HCT116 (cell line): Measurements from ENCODE around the gene CAMSAP1.

Experiments
- CTCF ChIP-seq, 3 experiments: fragments of 200-600 bp in 1 of 3; sonication (generic) in 1 of 3; IDR thresholded peaks in 2 of 3; conservative IDR thresholded peaks in 1 of 3; 2 replicates each; pipeline ENCODE4 v1.5.1; 2012 to 2017; ENCODE audit warnings: low read depth in 2 of 3, low read length in 2 of 3, antibody characterized with exemption in 1 of 3, borderline replicate concordance in 1 of 3, control low read depth in 1 of 3, mild to moderate bottlenecking in 1 of 3, mixed read lengths in 1 of 3, mixed run types in 1 of 3, moderate library complexity in 1 of 3; ENCODE audit not compliant: insufficient read depth in 1 of 3
- ELF1 ChIP-seq: IDR thresholded peaks from 2 replicates; pipeline ENCODE4 v1.6.1; 2012; ENCODE audit warnings: low read depth, borderline replicate concordance
- EZH2phosphoT487 ChIP-seq: fragments of 200-600 bp; IDR thresholded peaks from 2 replicates; pipeline ENCODE4 v1.6.1; 2018; ENCODE audit warnings: antibody characterized with exemption, borderline replicate concordance
- POLR2A ChIP-seq: IDR thresholded peaks from 2 replicates; pipeline ENCODE4 v1.7.0; 2011; ENCODE audit warnings: borderline replicate concordance; ENCODE audit not compliant: insufficient read depth, insufficient read length; ENCODE audit errors: extremely low read depth
- POLR2AphosphoS5 ChIP-seq: IDR thresholded peaks from 2 replicates; pipeline ENCODE4 v1.6.1; 2011; ENCODE audit warnings: mild to moderate bottlenecking, low read depth, low read length, moderate library complexity
- SP1 ChIP-seq: IDR thresholded peaks from 2 replicates; pipeline ENCODE4 v1.6.1; 2012; ENCODE audit warnings: low read depth
- YY1 ChIP-seq: IDR thresholded peaks from 2 replicates; pipeline ENCODE4 v1.6.1; 2011; ENCODE audit warnings: low read length, low read depth, moderate library complexity, mild to moderate bottlenecking; ENCODE audit not compliant: insufficient replicate concordance; ENCODE audit errors: extremely low read depth

- TF ChIP-seq CTCF (IDR thresholded peaks at IDR 0.05 in 2 of 3, conservative IDR thresholded peaks at IDR 0.05 in 1 of 3; ENCODE audit: borderline replicate concordance in 1 of 3, insufficient read depth in 1 of 3, low read depth in 2 of 3, low read length in 2 of 3): no peak
- TF ChIP-seq ELF1: no peak
- no peak for TF ChIP-seq POLR2AphosphoS5
- no peak for TF ChIP-seq POLR2A
- no peak for TF ChIP-seq YY1
- no peak for TF ChIP-seq SP1
- no peak for TF ChIP-seq EZH2phosphoT487
Measured at GRCh38 chr9:135801070-135801469, 106.3 kb downstream of the CAMSAP1 start.
